ENCODE measurements around the gene SLK. TPM values are rescaled to one million over a fixed set of nuclear protein-coding genes. Genes with fewer than 3 reads are reported as not detected.

SLK gene
- total RNA-seq, 1 donor from 2014 or later = 27.5 TPM

- Histone ChIP-seq H3K79me2 (ENCODE audit: insufficient read depth, low read length) (no peaks in the 10 kb centered on the region), H3K4me3 (ENCODE audit: insufficient read depth, low read depth, low read length) (no peak overlapping the region), H2AFZ (ENCODE audit: low read depth, low read length) (no peak overlapping the region), H3K9me3 (ENCODE audit: insufficient read depth, low read depth, low read length) (no peaks in the 10 kb centered on the region), H3K9ac (ENCODE audit: low read length) (no peak overlapping the region), H3K4me1 (ENCODE audit: insufficient read depth, low read length) (no peaks in the 10 kb centered on the region), H3K27ac (ENCODE audit: low read depth, low read length) (no peak overlapping the region), H3K4me2 (ENCODE audit: low read length) (no peak overlapping the region), H3K27me3 (ENCODE audit: insufficient read depth, low read length) (peaks cover 2% of the 10 kb centered on the region), H3K36me3 (ENCODE audit: insufficient read depth, low read length) (no peaks in the 10 kb centered on the region), H4K20me1 (ENCODE audit: insufficient read depth, low read length) (no peaks in the 10 kb centered on the region)
- no peak for DNase-seq (ENCODE audit: low read depth)
- Mint-ChIP-seq H3K27me3 (ENCODE audit: low read depth, unreplicated experiment) (peaks cover 10% of the 10 kb centered on the region), H3K27ac (ENCODE audit: unreplicated experiment) (no peak overlapping the region), H3K9me3 (ENCODE audit: unreplicated experiment) (peaks cover 2% of the 10 kb centered on the region), H3K4me3 (ENCODE audit: unreplicated experiment) (no peak overlapping the region), H3K4me1 (ENCODE audit: low read depth, unreplicated experiment) (peaks cover 1% of the 10 kb centered on the region), H3K36me3 (ENCODE audit: low read depth, unreplicated experiment) (peaks cover 2% of the 10 kb centered on the region)
- no peak for FAIRE-seq
- TF ChIP-seq EZH2 (IDR thresholded peaks at IDR 0.05; ENCODE audit: insufficient read depth, low read length) (no peak), CTCF (IDR thresholded peaks at IDR 0.05; ENCODE audit: insufficient read depth, low read depth, low read length) (no peak)
These were observed 74.2 kb downstream of the SLK start for GRCh38 chr10:104040862-104041789.

- H3K27ac Mint-ChIP-seq (ENCODE audit: unreplicated experiment) = no peak overlapping the region
- H3K9ac ChIP-seq (ENCODE audit: low read length) = no peak overlapping the region
- no peaks in the 10 kb centered on the region for H3K36me3 ChIP-seq (ENCODE audit: insufficient read depth, low read length)
- peaks cover 2% of the 10 kb centered on the region for H3K9me3 Mint-ChIP-seq (ENCODE audit: unreplicated experiment)
- no peak overlapping the region for H2AFZ ChIP-seq (ENCODE audit: low read depth, low read length)
- peaks cover 2% of the 10 kb centered on the region for H3K27me3 ChIP-seq (ENCODE audit: insufficient read depth, low read length)
- no peak overlapping the region for H3K4me3 ChIP-seq (ENCODE audit: insufficient read depth, low read depth, low read length)
- H3K27ac ChIP-seq (ENCODE audit: low read depth, low read length) = no peak overlapping the region
- FAIRE-seq (no peak), DNase-seq (ENCODE audit: low read depth) (no peak)
- no peaks in the 10 kb centered on the region for H3K79me2 ChIP-seq (ENCODE audit: insufficient read depth, low read length)
- H3K4me1 Mint-ChIP-seq (ENCODE audit: low read depth, unreplicated experiment) = peaks cover 1% of the 10 kb centered on the region
- H3K9me3 ChIP-seq (ENCODE audit: insufficient read depth, low read depth, low read length) = no peaks in the 10 kb centered on the region
- peaks cover 4% of the 10 kb centered on the region for H3K36me3 Mint-ChIP-seq (ENCODE audit: low read depth, unreplicated experiment)
- no peak overlapping the region for H3K4me2 ChIP-seq (ENCODE audit: low read length)
- H3K27me3 Mint-ChIP-seq (ENCODE audit: low read depth, unreplicated experiment) = peaks cover 11% of the 10 kb centered on the region
- no peak overlapping the region for H3K4me3 Mint-ChIP-seq (ENCODE audit: unreplicated experiment)
- no peaks in the 10 kb centered on the region for H4K20me1 ChIP-seq (ENCODE audit: insufficient read depth, low read length)
- TF ChIP-seq EZH2 (IDR thresholded peaks at IDR 0.05; ENCODE audit: insufficient read depth, low read length) = no peak
- TF ChIP-seq CTCF (IDR thresholded peaks at IDR 0.05; ENCODE audit: insufficient read depth, low read depth, low read length) = no peak
- H3K4me1 ChIP-seq (ENCODE audit: insufficient read depth, low read length) = no peaks in the 10 kb centered on the region
These were observed 75.1 kb downstream of the SLK start for GRCh38 chr10:104041891-104042535.
